B cell (primary cell): ENCODE results near the gene MALRD1. TPM values are rescaled to one million over a fixed set of nuclear protein-coding genes. Genes with fewer than 3 reads are reported as not detected.

Experiments used
- ATAC-seq: fragments of 200-7000 bp; cut with Tn5 transposase; one replicate; pipeline ENCODE4 v1.10.0; 2021; ENCODE audit warnings: low read depth, mild to moderate bottlenecking, moderate number of reproducible peaks, moderate library complexity
- CTCF ChIA-PET: fragments of 350-600 bp; sonication (Branson Sonifier 250); formaldehyde crosslinking; loops from one replicate; lab custom pipeline; 2021; ENCODE audit warnings: antibody characterized with exemption, inconsistent platforms; lab: Charles Lee
- POLR2A ChIA-PET: fragments of 350-600 bp; sonication (Branson Sonifier 250); formaldehyde crosslinking; loops from one replicate; lab custom pipeline; 2021; ENCODE audit warnings: antibody characterized with exemption; lab: Charles Lee
- DNase-seq: peaks from one replicate; pipeline ENCODE4 v3.0.0; 2013
- H2AFZ ChIP-seq: 2 replicates; pipeline ENCODE4 v1.6.1; 2012; ENCODE audit warnings: mild to moderate bottlenecking, low read depth, low read length; ENCODE audit not compliant: insufficient read depth, poor library complexity, severe bottlenecking
- H3K27ac ChIP-seq, 2 donors: 1 replicate in 1 of 2; 2 replicates in 1 of 2; pipeline ENCODE4 v1.5.1; 2012 to 2013; ENCODE audit warnings: low read length in 2 of 2, mild to moderate bottlenecking in 2 of 2, moderate library complexity in 1 of 2
- H3K27me3 ChIP-seq, 4 experiments: fragments of 200-600 bp in 1 of 4; sonication (generic) in 1 of 4; replicated peaks in 1 of 4; 1 replicate in 2 of 4; 2 replicates in 2 of 4; pipeline versions ENCODE4 v1.6.1 to v1.7.0; 2013 to 2016; ENCODE audit warnings: low read length in 3 of 4, mild to moderate bottlenecking in 2 of 4, mixed read lengths in 1 of 4, moderate library complexity in 1 of 4; ENCODE audit not compliant: insufficient read depth in 4 of 4, control insufficient read depth in 3 of 4; ENCODE audit errors: control extremely low read depth in 1 of 4
- H3K36me3 ChIP-seq, 2 experiments: replicated peaks in 1 of 2; 1 replicate in 1 of 2; 2 replicates in 1 of 2; pipeline versions ENCODE4 v1.6.1 to v1.7.1; 2013; ENCODE audit warnings: low read length in 1 of 2; ENCODE audit not compliant: insufficient read depth in 2 of 2, control insufficient read depth in 1 of 2; ENCODE audit errors: control extremely low read depth in 1 of 2, extremely low read depth in 1 of 2
- H3K4me1 ChIP-seq, 2 donors: fragments of 200-600 bp in 1 of 2; sonication (generic) in 1 of 2; 1 replicate in 1 of 2; 2 replicates in 1 of 2; pipeline versions ENCODE4 v1.5.1 to v1.6.1; 2013 to 2017; ENCODE audit warnings: low read length in 2 of 2; ENCODE audit not compliant: control insufficient read depth in 2 of 2, insufficient read depth in 2 of 2
- H3K4me2 ChIP-seq: replicated peaks from 2 replicates; pipeline ENCODE3; 2012; ENCODE audit warnings: mild to moderate bottlenecking, low read depth, low read length; ENCODE audit not compliant: poor library complexity, severe bottlenecking
- H3K4me3 ChIP-seq, 5 experiments: fragments of 200-600 bp in 1 of 5; sonication (generic) in 1 of 5; 1 replicate in 3 of 5; 2 replicates in 2 of 5; pipeline versions ENCODE4 v1.5.1 to v1.7.0; 2011 to 2016; ENCODE audit warnings: low read length in 4 of 5, mild to moderate bottlenecking in 4 of 5, low read depth in 2 of 5, control low read depth in 1 of 5, moderate library complexity in 1 of 5; ENCODE audit not compliant: insufficient read depth in 1 of 5; ENCODE audit errors: control extremely low read depth in 1 of 5, extremely low read depth in 1 of 5
- H3K79me2 ChIP-seq: fragments of 200-600 bp; sonication (generic); one replicate; pipeline ENCODE4 v1.6.0; 2016; ENCODE audit warnings: low read length; ENCODE audit not compliant: control insufficient read depth, insufficient read depth
- H3K9ac ChIP-seq: fragments of 200-600 bp; sonication (generic); 2 replicates; pipeline ENCODE4 v1.6.1; 2017; ENCODE audit warnings: mild to moderate bottlenecking, low read length, moderate library complexity
- H3K9me3 ChIP-seq, 3 donors: one replicate each; pipeline versions ENCODE4 v1.6.1 to v1.7.1; 2013; ENCODE audit warnings: low read length in 2 of 3; ENCODE audit not compliant: control insufficient read depth in 2 of 3, insufficient read depth in 1 of 3; ENCODE audit errors: control extremely low read depth in 1 of 3
- H4K20me1 ChIP-seq: 2 replicates; pipeline ENCODE4 v1.6.0; 2012; ENCODE audit warnings: mild to moderate bottlenecking, low read length; ENCODE audit not compliant: insufficient read depth, control insufficient read depth, poor library complexity, severe bottlenecking
- H3K27ac Mint-ChIP-seq: one replicate; pipeline ENCODE4 v1.8.0; 2021; ENCODE audit warnings: mixed read lengths
- H3K27me3 Mint-ChIP-seq: one replicate; pipeline ENCODE4 v1.8.0; 2021; ENCODE audit warnings: mixed read lengths
- H3K4me1 Mint-ChIP-seq: one replicate; pipeline ENCODE4 v1.8.0; 2021; ENCODE audit warnings: mixed read lengths
- H3K4me3 Mint-ChIP-seq: one replicate; pipeline ENCODE4 v1.8.0; 2021; ENCODE audit warnings: mixed read lengths
- H3K9me3 Mint-ChIP-seq: one replicate; pipeline ENCODE4 v1.8.0; 2022; ENCODE audit warnings: mixed read lengths; ENCODE audit not compliant: insufficient read depth
- CTCF ChIP-seq: fragments of 200-600 bp; IDR thresholded peaks from one replicate; pipeline ENCODE4 v1.8.0; 2022; ENCODE audit warnings: antibody characterized with exemption, mild to moderate bottlenecking
- EZH2 ChIP-seq: IDR thresholded peaks from 2 replicates; pipeline ENCODE4 v1.6.1; 2012; ENCODE audit warnings: borderline replicate concordance, low read depth, mild to moderate bottlenecking, moderate library complexity, low read length; ENCODE audit not compliant: insufficient read depth, poor library complexity, severe bottlenecking
- WGBS: methylation state at CpG from one replicate; pipeline ENCODE4 v1.1.5; 2013; ENCODE audit warnings: missing lambda C conversion rate; ENCODE audit not compliant: insufficient coverage; 5-methylcytosine and 5-hydroxymethylcytosine counted together
- intact Hi-C: fragments of 100-400 bp; cut with micrococcal nuclease; formaldehyde crosslinking; loops from one replicate; pipeline ENCODE4 v1.10.0; 2022
- polyA minus RNA-seq: library from RNA; depleted of rRNA, polyadenylated mRNA; stranded (reverse); fragments of >200 nt; gene quantifications from 2 replicates; pipeline ENCODE4 v1.2.3, GENCODE V29; 2012
- polyA plus RNA-seq: library from polyadenylated mRNA; depleted of rRNA; stranded (reverse); fragments of >200 nt; gene quantifications from 2 replicates; pipeline ENCODE4 v1.2.3, GENCODE V29; 2012
- total RNA-seq, 2 donors: library from RNA; stranded (reverse); fragments of 120-200 nt in 1 of 2; gene quantifications; 1 replicate in 1 of 2; 2 replicates in 1 of 2; pipeline versions ENCODE4 v1.2.3 to v1.2.4, GENCODE V29; 2013 to 2022

The MALRD1 gene
- total RNA-seq (not detected in 2 replicates), polyA plus RNA-seq (not detected in 2 replicates), polyA minus RNA-seq (not detected in 2 replicates)
- total RNA-seq (2013) = 0.05 TPM

DNA sequence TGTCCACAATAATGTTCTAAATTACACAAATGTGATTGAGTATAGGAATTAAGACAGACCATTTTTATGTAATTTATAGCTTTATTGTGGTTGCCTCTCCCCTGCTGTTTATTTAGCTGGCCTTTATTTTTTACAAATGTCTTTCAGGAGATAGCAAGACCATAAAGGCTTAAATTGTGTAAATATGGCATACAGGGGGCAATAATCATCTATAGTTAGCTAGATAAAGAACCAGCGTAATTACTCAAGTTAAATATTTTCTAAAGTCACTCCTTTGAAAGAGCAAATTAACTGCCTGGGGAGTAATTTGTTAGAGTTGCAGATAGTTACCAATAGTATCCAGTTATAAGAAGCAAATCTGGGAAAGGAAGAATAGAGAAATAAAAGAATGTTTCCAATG, at the start of gene MALRD1:
Gene MALRD1 (plus strand): TSS at position 313 of the 400 bp plus-strand sequence. CDS start 138 bp downstream, outside the sequence.
- TF ChIP-seq CTCF (no peak), EZH2 (no peak)
- intact Hi-C loops = no loop called here
- no peaks in the 10 kb centered on the region for H3K4me1 ChIP-seq
- CTCF ChIA-PET = no interaction called here
- no peaks in the 10 kb centered on the region for H3K36me3 ChIP-seq
- H4K20me1 ChIP-seq = no peaks in the 10 kb centered on the region
- no peaks in the 10 kb centered on the region for H3K79me2 ChIP-seq
- no CpG with 5 or more reads among the region's 1 CpG for WGBS
- no peak within 1 kb of the TSS for H3K9ac ChIP-seq
- no peak for DNase-seq
- no peak within 1 kb of the TSS for H2AFZ ChIP-seq
- no peaks in the 10 kb centered on the region for H3K27me3 Mint-ChIP-seq
- H3K27me3 ChIP-seq = no peaks in the 10 kb centered on the region
- no peak within 1 kb of the TSS for H3K4me3 ChIP-seq
- ATAC-seq = no peak
- H3K27ac ChIP-seq = no peak within 1 kb of the TSS
- no peaks in the 10 kb centered on the region for H3K4me1 Mint-ChIP-seq
- H3K27ac Mint-ChIP-seq = no peak within 1 kb of the TSS
- H3K9me3 ChIP-seq = peaks cover 0 to 3% (median 2%) of the 10 kb centered on the region in 3 donors
- no peak within 1 kb of the TSS for H3K4me3 Mint-ChIP-seq
- H3K9me3 Mint-ChIP-seq = no peaks in the 10 kb centered on the region
- POLR2A ChIA-PET = no interaction called here
- H3K4me2 ChIP-seq = no peak within 1 kb of the TSS

GRCh38 chr10:19003341-19003740, 45.3 kb upstream of the MALRD1 start:
- DNase-seq (no peak), ATAC-seq (no peak)
- ChIA-PET POLR2A (no interaction called here), CTCF (no interaction called here)
- H3K4me3 ChIP-seq = no peak overlapping the region
- H3K79me2 ChIP-seq = no peaks in the 10 kb centered on the region
- no peak for TF ChIP-seq CTCF
- TF ChIP-seq EZH2 = no peak
- H3K4me1 ChIP-seq = no peaks in the 10 kb centered on the region
- H3K27me3 Mint-ChIP-seq = no peaks in the 10 kb centered on the region
- H4K20me1 ChIP-seq = no peaks in the 10 kb centered on the region
- H2AFZ ChIP-seq = no peak overlapping the region
- H3K9ac ChIP-seq = no peak overlapping the region
- no peaks in the 10 kb centered on the region for H3K36me3 ChIP-seq
- no peak overlapping the region for H3K27ac ChIP-seq
- H3K9me3 ChIP-seq = no peaks in the 10 kb centered on the region
- peaks cover 1% of the 10 kb centered on the region for H3K9me3 Mint-ChIP-seq
- H3K27ac Mint-ChIP-seq = no peak overlapping the region
- no peak overlapping the region for H3K4me3 Mint-ChIP-seq
- no peaks in the 10 kb centered on the region for H3K27me3 ChIP-seq
- WGBS = 7% methylated on average over 3 of the region's 3 CpGs
- H3K4me1 Mint-ChIP-seq = no peaks in the 10 kb centered on the region
- H3K4me2 ChIP-seq = no peak overlapping the region
- intact Hi-C loops = no loop called here
